Activated CD4-positive, alpha-beta T cell treated with anti-CD3 and anti-CD28 coated beads, Interleukin-2, amount 50 U/mL, for 1 hour (primary cell): ENCODE measurements around the gene RAMACL.

ENCODE experiments used
- DNase-seq: peaks from one replicate; pipeline ENCODE4 v3.0.0-alpha.2; 2020

Gene RAMACL

GRCh38 chr6:166572370-166573261 lies 13.9 kb downstream of the RAMACL start:
- no peak for DNase-seq

GRCh38 chr6:166570929-166571713 lies 15.4 kb downstream of the RAMACL start:
- no peak for DNase-seq

GRCh38 chr6:166569206-166569605 lies 17.3 kb downstream of the RAMACL start:
- no peak for DNase-seq

GRCh38 chr6:166567813-166568212 lies 18.7 kb downstream of the RAMACL start:
- no peak for DNase-seq

- DNase-seq = no peak
Observed at GRCh38 chr6:166567107-166567506, 19.4 kb downstream of the RAMACL start.

- DNase-seq = no peak
Observed at GRCh38 chr6:166566026-166567011, 20.2 kb downstream of the RAMACL start.

GRCh38 chr6:166565084-166565967 lies 21.2 kb downstream of the RAMACL start:
- no peak for DNase-seq

- no peak for DNase-seq
Observed at GRCh38 chr6:166563805-166564204, 22.7 kb downstream of the RAMACL start.

- no peak for DNase-seq
Observed at GRCh38 chr6:166563200-166563599, 23.3 kb downstream of the RAMACL start.

- DNase-seq = no peak
Observed at GRCh38 chr6:166562726-166563125, 23.8 kb downstream of the RAMACL start.

GRCh38 chr6:166561771-166562359 lies 24.6 kb downstream of the RAMACL start:
- no peak for DNase-seq

GRCh38 chr6:166560222-166560621 lies 26.3 kb downstream of the RAMACL start:
- no peak for DNase-seq

- DNase-seq = no peak
Observed at GRCh38 chr6:166559662-166560061, 26.8 kb downstream of the RAMACL start.

GRCh38 chr6:166559211-166559610 lies 27.3 kb downstream of the RAMACL start:
- DNase-seq = no peak

GRCh38 chr6:166558156-166559005 lies 28.1 kb downstream of the RAMACL start:
- DNase-seq = no peak

- DNase-seq = no peak
Observed at GRCh38 chr6:166556863-166557322, 29.6 kb downstream of the RAMACL start.

GRCh38 chr6:166556336-166556735 lies 30.1 kb downstream of the RAMACL start:
- DNase-seq = no peak

GRCh38 chr6:166555086-166555485 lies 31.4 kb downstream of the RAMACL start:
- no peak for DNase-seq

- DNase-seq = no peak
Observed at GRCh38 chr6:166554316-166554715, 32.2 kb downstream of the RAMACL start.
